GM21528 (cell line): ENCODE measurements around the gene SPATA18.
"Not testable (repeated sequence)": the region's sequence is repeated elsewhere in the genome, so short reads cannot be mapped to it uniquely, and the experiment has no call there.

Source experiments
- ATAC-seq: cut with Tn5 transposase; IDR thresholded peaks from one replicate; pipeline ENCODE4 v1.9.1; 2021; ENCODE audit warnings: mild to moderate bottlenecking, moderate library complexity; ENCODE audit not compliant: unreplicated experiment, low FRiP score

SPATA18 gene

GRCh38 chr4:52051615-52052474 lies 741 bp downstream of the SPATA18 start:
- peak; percentile 69 for ATAC-seq

- ATAC-seq = peak; percentile 58
Observed at GRCh38 chr4:52052475-52052780, 1.3 kb downstream of the SPATA18 start.

DNA sequence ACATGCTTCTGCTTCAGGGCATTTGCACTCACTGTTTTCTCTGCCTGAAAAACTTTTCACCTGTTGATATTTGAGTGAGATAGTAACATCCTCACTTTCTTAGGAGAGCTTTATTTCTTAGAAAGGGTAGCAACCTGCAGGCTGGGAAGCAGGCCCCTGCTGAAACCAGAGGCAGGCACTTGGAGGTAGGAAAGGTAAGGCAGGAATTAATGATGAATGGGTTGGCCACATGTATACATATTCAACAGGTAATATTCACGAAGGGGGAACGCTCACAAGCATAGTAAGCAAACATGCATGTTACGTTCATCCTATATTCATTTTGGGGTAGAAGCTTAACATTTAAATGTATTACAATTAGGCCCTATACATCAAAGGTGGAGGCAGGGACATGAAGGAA lies 3.1 kb downstream of the SPATA18 start:
- no peak for ATAC-seq

DNA sequence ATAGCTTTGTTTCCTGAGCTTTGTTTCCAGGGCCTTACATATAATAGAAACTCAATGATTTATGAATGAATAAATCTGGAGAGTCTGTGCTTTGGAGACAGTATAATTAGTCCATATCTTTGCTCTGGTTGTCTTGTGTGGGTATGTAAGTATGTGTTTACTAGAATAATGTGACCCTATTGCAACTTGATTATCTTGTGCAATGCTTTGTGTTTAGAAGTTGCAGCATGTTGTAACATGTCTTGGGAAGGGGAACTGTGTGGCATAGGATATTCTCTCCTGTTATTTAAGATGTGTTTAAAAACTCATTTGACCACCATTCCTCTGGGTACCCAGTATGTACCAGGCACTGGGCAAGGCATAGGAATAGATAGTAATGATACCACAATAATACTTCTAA lies 6.1 kb downstream of the SPATA18 start:
- ATAC-seq = no peak

- ATAC-seq = no peak
Observed at GRCh38 chr4:52058275-52058674, 7.2 kb downstream of the SPATA18 start.

GRCh38 chr4:52059372-52059771 lies 8.3 kb downstream of the SPATA18 start:
- ATAC-seq = no peak

- ATAC-seq = no peak
Observed at GRCh38 chr4:52069571-52069970, 18.5 kb downstream of the SPATA18 start.

DNA sequence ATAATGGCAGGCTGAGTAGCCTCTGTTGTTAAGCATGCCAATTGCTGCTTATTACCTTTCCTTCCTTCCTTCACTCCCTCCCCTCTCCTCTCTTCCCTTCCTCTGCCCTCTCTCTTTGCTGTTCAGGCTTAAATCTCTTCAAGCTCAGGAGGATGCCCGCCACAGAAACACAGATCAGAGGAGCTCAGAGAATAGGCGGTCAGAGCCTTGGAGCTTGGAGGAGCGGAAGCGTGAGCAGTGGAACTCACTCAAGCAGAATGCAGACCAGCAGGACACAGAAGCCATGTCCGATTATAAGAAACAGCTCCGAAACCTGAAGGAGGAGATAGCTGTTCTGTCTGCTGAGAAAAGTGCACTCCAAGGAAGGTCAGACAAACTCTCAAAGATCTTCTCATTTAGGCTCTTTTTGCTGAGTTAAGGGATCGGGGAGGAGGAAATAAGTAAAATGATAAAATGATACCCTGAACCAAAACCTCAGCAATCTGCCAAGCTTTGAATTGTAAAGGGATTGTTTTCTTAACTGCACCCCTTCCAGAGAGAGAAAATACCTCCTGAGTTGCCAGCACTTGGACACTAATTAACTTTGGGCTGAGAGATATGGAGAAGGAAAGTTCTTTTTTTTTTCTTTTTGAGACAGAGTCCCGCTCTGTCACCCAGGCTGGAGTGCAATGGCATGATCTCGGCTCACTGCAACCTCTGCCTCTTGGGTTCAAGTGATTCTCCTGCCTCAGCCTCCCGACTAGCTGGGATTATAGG lies 20.9 kb downstream of the SPATA18 start:
- ATAC-seq = no peak

DNA sequence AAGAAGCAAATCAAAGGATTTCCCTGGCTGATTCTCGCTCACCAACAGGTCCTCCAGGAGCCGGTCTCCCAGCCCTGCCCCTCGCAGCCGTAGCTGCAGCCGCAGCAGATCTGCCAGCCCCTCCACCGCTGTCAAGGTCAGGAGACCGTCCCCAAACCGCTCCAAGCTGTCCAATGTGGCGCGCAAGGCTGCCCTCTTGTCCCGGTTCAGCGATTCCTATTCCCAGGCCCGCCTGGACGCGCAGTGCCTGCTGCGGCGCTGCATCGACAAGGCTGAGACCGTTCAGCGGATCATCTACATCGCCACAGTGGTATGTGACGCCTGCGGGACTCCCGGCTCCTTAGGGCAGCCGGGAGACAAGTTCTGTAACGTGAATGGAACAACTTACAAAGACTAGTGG lies 25.6 kb downstream of the SPATA18 start:
- ATAC-seq = no peak

DNA sequence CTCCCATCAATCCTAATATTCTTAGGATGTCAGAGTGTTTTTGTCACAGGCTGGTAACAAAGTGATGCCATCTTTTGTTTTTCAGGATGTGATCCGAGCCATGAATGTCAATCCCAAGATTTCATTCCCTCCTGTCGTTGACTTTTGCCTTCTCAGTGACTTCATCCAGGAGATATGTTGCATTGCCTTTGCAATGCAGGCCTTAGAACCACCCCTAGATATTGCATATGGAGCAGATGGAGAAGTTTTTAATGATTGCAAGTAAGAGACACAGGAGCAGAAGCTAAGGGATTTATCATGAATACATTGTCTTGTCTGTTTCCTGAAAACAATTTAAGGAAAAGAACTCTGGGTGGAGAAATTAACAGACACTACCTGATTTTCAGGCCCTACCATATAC lies 28.6 kb downstream of the SPATA18 start:
- ATAC-seq = no peak

DNA sequence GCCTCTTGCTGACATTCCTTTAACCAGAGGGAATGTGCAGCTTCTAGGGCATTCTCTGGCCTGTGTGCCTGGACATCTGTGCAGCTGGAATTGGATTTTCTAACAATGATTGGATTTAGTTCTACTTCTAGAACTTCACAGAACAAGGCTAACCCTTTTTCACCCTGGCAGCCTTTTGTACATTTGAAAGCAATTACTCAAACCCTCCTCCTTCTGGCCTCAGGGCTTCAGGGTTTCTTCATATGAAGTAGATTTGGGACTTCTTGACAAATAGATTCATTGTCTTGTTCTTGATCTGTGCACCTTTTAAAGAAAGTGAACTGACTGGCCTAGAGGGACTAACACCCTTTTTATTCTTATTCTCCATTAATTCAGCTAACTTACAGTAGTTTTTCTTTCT lies 30.1 kb downstream of the SPATA18 start:
- no peak for ATAC-seq

- not testable (repeated sequence) for ATAC-seq
Observed at GRCh38 chr4:52086425-52086824, 35.3 kb downstream of the SPATA18 start.

GRCh38 chr4:52091801-52092200 lies 40.7 kb downstream of the SPATA18 start:
- ATAC-seq = no peak

- no peak for ATAC-seq
Observed at GRCh38 chr4:52093466-52093865, 42.4 kb downstream of the SPATA18 start.

DNA sequence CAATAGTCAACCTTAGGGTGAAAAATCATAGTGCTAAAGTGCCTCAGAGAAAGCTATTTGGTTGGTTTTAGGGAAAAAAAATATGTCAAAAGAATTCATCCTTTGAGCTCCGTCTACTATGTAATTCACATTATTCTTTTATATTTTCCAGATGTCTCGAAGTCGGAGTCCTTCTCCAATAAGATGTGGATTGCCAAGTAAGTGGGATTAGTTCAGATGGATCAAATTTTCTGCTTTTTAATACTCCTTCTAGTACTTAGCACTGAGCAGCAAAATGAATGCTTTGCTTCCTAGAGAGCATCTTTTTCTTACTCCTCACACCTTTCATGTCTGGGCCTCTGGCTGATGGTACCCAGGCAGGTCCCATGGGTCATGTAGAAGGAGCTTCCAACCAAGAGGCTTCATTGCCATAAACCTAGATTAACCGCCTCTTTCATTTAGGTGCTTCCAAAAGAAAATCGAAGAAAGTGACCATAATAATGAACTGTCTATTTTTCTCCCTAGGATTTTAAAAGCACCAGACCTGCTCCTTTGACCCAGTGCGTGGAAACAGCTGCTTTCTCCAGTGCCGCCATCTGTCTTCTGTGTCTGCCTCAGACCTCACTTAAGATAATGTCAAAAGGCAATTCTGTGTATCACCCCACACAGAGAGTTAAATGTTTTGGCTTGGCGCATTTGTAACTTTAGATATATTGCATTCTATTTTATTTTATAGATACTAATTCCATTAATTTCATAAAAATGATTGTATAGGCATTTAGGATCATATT lies 43.5 kb downstream of the SPATA18 start:
- ATAC-seq = no peak

DNA sequence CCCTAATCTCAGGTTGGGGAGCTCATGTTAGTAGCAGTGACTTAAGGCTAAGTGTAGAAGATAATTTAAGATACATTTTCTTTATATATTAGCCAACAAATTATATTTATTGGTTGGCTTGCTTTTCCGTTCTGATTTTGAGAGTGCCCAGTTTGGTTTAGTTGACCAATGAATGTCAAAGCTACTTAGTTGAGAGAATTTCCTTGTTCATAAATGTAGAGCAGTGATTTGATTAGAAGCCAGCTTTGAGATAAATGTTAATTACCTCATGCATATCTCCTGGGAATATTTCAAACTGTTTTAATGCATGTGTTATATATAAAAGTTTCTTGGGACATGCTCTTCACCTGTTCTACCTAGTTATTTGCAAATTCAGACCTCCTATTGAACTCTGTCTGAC lies 44.3 kb downstream of the SPATA18 start:
- ATAC-seq = no peak

- no peak for ATAC-seq
Observed at GRCh38 chr4:52096048-52096447, 44.9 kb downstream of the SPATA18 start.

GRCh38 chr4:52098618-52099017 lies 47.5 kb downstream of the SPATA18 start:
- ATAC-seq = no peak

- ATAC-seq = no peak
Observed at GRCh38 chr4:52099860-52100461, 48.9 kb downstream of the SPATA18 start.

- ATAC-seq = no peak
Observed at GRCh38 chr4:52102587-52102986, 51.5 kb downstream of the SPATA18 start.

DNA sequence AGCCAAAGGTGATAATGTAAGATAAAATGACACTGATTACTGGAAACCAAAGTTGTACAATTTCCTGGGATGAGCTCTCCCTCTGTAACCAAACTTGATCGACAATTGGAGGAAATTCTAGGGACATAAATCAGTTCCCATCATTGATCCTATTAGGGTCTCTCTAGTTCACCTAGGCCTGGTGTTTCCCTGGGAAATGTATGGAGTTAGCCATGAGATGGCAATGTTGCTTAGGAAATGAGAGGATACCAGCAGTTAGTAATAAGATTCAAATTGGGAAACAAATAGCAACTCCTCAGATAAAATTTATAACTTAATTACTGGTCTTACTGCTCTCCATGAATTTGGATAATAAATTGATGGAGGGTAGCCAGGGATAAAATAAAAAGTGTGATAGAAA lies 52.2 kb downstream of the SPATA18 start:
- no peak for ATAC-seq
